HepG2 (cell line): Measurements from ENCODE around the gene OTUD7B. TPM values are rescaled to one million over a fixed set of nuclear protein-coding genes. Genes with fewer than 3 reads are reported as not detected.

Experiments
- ATAC-seq: fragments of 200-7000 bp; cut with Tn5 transposase; 3 replicates; pipeline ENCODE4 v1.9.1; 2020; ENCODE audit warnings: mild to moderate bottlenecking, moderate library complexity
- BruUV-seq: library from RNA; stranded (reverse); fragments of 400-500 nt; replicated peaks from 2 replicates; lab custom pipeline; 2021; lab: Mats Ljungman, UMichigan
- CTCF ChIA-PET: fragments of 300-600 bp; formaldehyde crosslinking; extraction: SDS; loops from one replicate; lab custom pipeline; 2021; ENCODE audit warnings: low total read pairs, inconsistent platforms, low intra/inter-chr PET ratio; lab: Yijun Ruan, JAX
- POLR2A ChIA-PET: fragments of 350-600 bp; sonication (Branson Sonifier 250); formaldehyde crosslinking; loops from one replicate; lab custom pipeline; 2020; ENCODE audit warnings: antibody characterized with exemption, inconsistent platforms; lab: Yijun Ruan, JAX
- DNase-seq: peaks from one replicate; pipeline ENCODE4 v3.0.0-alpha.2; 2015; ENCODE audit warnings: low spot score
- FAIRE-seq: peaks from 3 replicates; lab custom pipeline; 2011; peaks lifted over from hg19 to GRCh38; lab: Jason Lieb, UNC
- H2AFZ ChIP-seq: one replicate; pipeline ENCODE4 v1.6.1; 2011; ENCODE audit warnings: low read length, inconsistent platforms
- H3K27ac ChIP-seq: fragments of 300-600 bp; 3 replicates; pipeline ENCODE4 v1.8.0; 2011; ENCODE audit warnings: mixed run types, mild to moderate bottlenecking, mixed read lengths, low read length, inconsistent platforms; ENCODE audit not compliant: insufficient read depth; ENCODE audit errors: extremely low read length
- H3K27me3 ChIP-seq, 2 experiments: fragments of 200-600 bp in 1 of 2; 2 replicates in 1 of 2; 3 replicates in 1 of 2; pipeline versions ENCODE4 v1.6.0 to v1.8.0; 2011; ENCODE audit warnings: low read length in 2 of 2, mild to moderate bottlenecking in 2 of 2, moderate library complexity in 2 of 2, inconsistent platforms in 1 of 2; ENCODE audit not compliant: insufficient read depth in 2 of 2, control insufficient read depth in 1 of 2
- H3K36me3 ChIP-seq, 2 experiments: fragments of 200-600 bp in 1 of 2; replicated peaks in 1 of 2; 2 replicates in 1 of 2; 3 replicates in 1 of 2; pipeline versions ENCODE4 v1.5.1 to v1.8.0; 2011; ENCODE audit warnings: low read length in 2 of 2, inconsistent platforms in 1 of 2; ENCODE audit not compliant: insufficient read depth in 2 of 2, control insufficient read depth in 1 of 2
- H3K4me1 ChIP-seq: 2 replicates; pipeline ENCODE4 v1.5.1; 2012; ENCODE audit warnings: low read length, inconsistent platforms; ENCODE audit not compliant: insufficient read depth
- H3K4me2 ChIP-seq: 2 replicates; pipeline ENCODE4 v1.6.0; 2011; ENCODE audit warnings: low read depth, low read length, inconsistent platforms
- H3K4me3 ChIP-seq, 3 experiments: fragments of 200-600 bp in 1 of 3; sonication (generic), shearing (Covaris generic) in 1 of 3; replicated peaks in 1 of 3; 2 replicates each; pipeline ENCODE4 v1.5.1; 2011 to 2016; ENCODE audit warnings: low read length in 3 of 3, inconsistent platforms in 2 of 3, low read depth in 2 of 3, mild to moderate bottlenecking in 2 of 3, control low read depth in 1 of 3, mixed read lengths in 1 of 3; ENCODE audit not compliant: insufficient read depth in 1 of 3
- H3K79me2 ChIP-seq: one replicate; pipeline ENCODE4 v1.6.1; 2011; ENCODE audit warnings: low read length, inconsistent platforms; ENCODE audit not compliant: insufficient read depth
- H3K9ac ChIP-seq: 2 replicates; pipeline ENCODE4 v1.6.0; 2011; ENCODE audit warnings: mild to moderate bottlenecking, low read depth, low read length, inconsistent platforms; ENCODE audit not compliant: insufficient read depth
- H3K9me3 ChIP-seq: 2 replicates; pipeline ENCODE4 v1.5.1; 2012; ENCODE audit warnings: mild to moderate bottlenecking, low read length
- H4K20me1 ChIP-seq: 2 replicates; pipeline ENCODE4 v1.6.0; 2011; ENCODE audit warnings: inconsistent platforms, mild to moderate bottlenecking, low read length, moderate library complexity; ENCODE audit not compliant: insufficient read depth
- REPIN1 ChIP-seq: sonication (generic); formaldehyde crosslinking; IDR thresholded peaks from 2 replicates; pipeline ENCODE4 v1.8.0; 2022; ENCODE audit warnings: missing genetic modification reagents, low read depth, mild to moderate bottlenecking, borderline replicate concordance
- RORA ChIP-seq: sonication (generic); formaldehyde crosslinking; IDR thresholded peaks from 2 replicates; pipeline ENCODE4 v1.5.0; 2020; ENCODE audit warnings: mild to moderate bottlenecking, missing genetic modification reagents, moderate library complexity
- TARDBP ChIP-seq: sonication (generic); formaldehyde crosslinking; IDR thresholded peaks from 2 replicates; pipeline ENCODE4 v1.8.0; 2022; ENCODE audit warnings: mild to moderate bottlenecking, missing genetic modification reagents
- TOE1 ChIP-seq: sonication (generic); formaldehyde crosslinking; IDR thresholded peaks from 2 replicates; pipeline ENCODE4 v1.4.0; 2020; ENCODE audit warnings: mild to moderate bottlenecking, missing genetic modification reagents
- TOPORS ChIP-seq: sonication (generic); formaldehyde crosslinking; IDR thresholded peaks from 2 replicates; pipeline ENCODE4 v1.8.0; 2023; ENCODE audit warnings: mild to moderate bottlenecking, missing genetic modification reagents
- U2AF2 ChIP-seq: fragments of 200-400 bp; formaldehyde crosslinking; IDR thresholded peaks from 2 replicates; pipeline ENCODE4 v1.6.1; 2017; ENCODE audit warnings: low read depth, mild to moderate bottlenecking, low read length
- ZSCAN29 ChIP-seq: sonication (generic); formaldehyde crosslinking; conservative IDR thresholded peaks from 2 replicates; pipeline ENCODE4 v1.4.0; 2020; ENCODE audit warnings: mild to moderate bottlenecking, missing genetic modification reagents
- ZSCAN31 ChIP-seq: sonication (generic); formaldehyde crosslinking; IDR thresholded peaks from 2 replicates; pipeline ENCODE4 v1.5.0; 2020; ENCODE audit warnings: low read depth, mild to moderate bottlenecking, missing genetic modification reagents
- WGBS: methylation state at CpG from one replicate; pipeline ENCODE4 v1.1.6; 2017; ENCODE audit warnings: low lambda C conversion rate; 5-methylcytosine and 5-hydroxymethylcytosine counted together
- in situ Hi-C: cut with HindIII; loops from 2 replicates; pipeline ENCODE4 v1.10.0; 2017; ENCODE audit warnings: low pct_unique_long_range_greater_than_20kb; ENCODE audit not compliant: extremely low pct_ligation_motif_present
- intact Hi-C: fragments of 100-400 bp; cut with micrococcal nuclease; formaldehyde crosslinking; loops from one replicate; pipeline ENCODE4 v1.10.0; 2022; ENCODE audit not compliant: unreplicated experiment
- polyA plus RNA-seq, 8 experiments: library from polyadenylated mRNA; depleted of rRNA in 3 of 8; stranded (reverse) in 7 of 8; unstranded in 1 of 8; fragments of >200 nt; fragmentation: Illumina TruSeq in 4 of 8; extraction: Trizol in 4 of 8; gene quantifications; 2 replicates each; pipeline versions ENCODE4 v1.2.1 to v1.2.3, GENCODE V29; 2011 to 2016; ENCODE audit warnings: low read depth in 4 of 8, missing spikeins in 1 of 8, mixed read lengths in 1 of 8; ENCODE audit not compliant: insufficient read depth in 1 of 8
- total RNA-seq, 5 experiments: library from RNA; depleted of rRNA; stranded (reverse); fragments of >200 nt; fragmentation: Illumina TruSeq; extraction: Trizol; gene quantifications; 2 replicates each; pipeline ENCODE4 v1.2.3, GENCODE V29; 2016; ENCODE audit warnings: low read depth in 1 of 5
- TF ChIP-seq, protein P1 (sequence below): IDR thresholded peaks from 2 replicates; pipeline ENCODE4 v1.6.1; 2016; ENCODE audit warnings: mild to moderate bottlenecking, missing biosample characterization, missing genetic modification reagents
- TF ChIP-seq, protein P2 (sequence below): sonication (generic); formaldehyde crosslinking; conservative IDR thresholded peaks from 2 replicates; pipeline ENCODE4 v1.4.0; 2020; ENCODE audit warnings: missing genetic modification reagents
- TF ChIP-seq, protein P3 (sequence below): sonication (generic); formaldehyde crosslinking; conservative IDR thresholded peaks from 2 replicates; pipeline ENCODE4 v1.4.0; 2020; ENCODE audit warnings: missing genetic modification reagents
- TF ChIP-seq, protein P4 (sequence below): sonication (generic); formaldehyde crosslinking; IDR thresholded peaks from 2 replicates; pipeline ENCODE4 v1.8.1; 2023; ENCODE audit warnings: mild to moderate bottlenecking, missing genetic modification reagents

The OTUD7B gene
- total and polyA plus RNA-seq, 2 of the 13 experiments (the other 11 are each of a cell fraction or from before 2014, with no cell fraction given), result 5.1 to 11.2 TPM

DNA sequence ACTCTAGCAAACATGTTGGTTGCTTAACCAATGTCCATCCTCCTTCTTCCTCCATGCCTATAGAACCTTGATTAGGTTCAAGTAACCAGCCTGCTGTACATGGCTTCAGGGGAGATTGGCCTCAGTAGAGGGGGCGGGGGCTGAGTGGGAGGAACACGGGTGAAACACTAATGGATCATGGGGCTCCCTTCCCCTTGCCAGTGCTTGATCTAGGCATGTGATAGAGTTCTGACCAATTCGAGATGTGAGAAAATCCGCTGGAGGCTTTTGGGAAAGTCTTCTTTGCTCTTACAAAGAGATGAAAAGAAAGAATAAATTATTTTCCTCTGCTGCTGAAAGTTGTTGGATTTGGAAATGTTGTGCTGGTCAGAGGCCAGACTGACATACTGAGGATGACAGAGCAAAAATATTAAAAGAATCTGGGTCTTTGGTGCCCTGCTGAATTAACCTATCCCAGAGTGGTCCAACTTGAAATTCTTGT lies 5.2 kb upstream of the OTUD7B start:
- Histone ChIP-seq H3K27ac (no peak overlapping the region), H2AFZ (no peak overlapping the region), H3K9me3 (no peaks in the 10 kb centered on the region), H3K4me3 (no peak overlapping the region), H4K20me1 (no peaks in the 10 kb centered on the region), H3K9ac (no peak overlapping the region), H3K27me3 (no peaks in the 10 kb centered on the region), H3K4me1 (peaks cover 35% of the 10 kb centered on the region), H3K4me2 (no peak overlapping the region), H3K36me3 (no peaks in the 10 kb centered on the region), H3K79me2 (no peaks in the 10 kb centered on the region)
- ChIA-PET CTCF (no interaction called here), POLR2A (no interaction called here)
- WGBS, result 83% methylated on average over 4 of the region's 4 CpGs
- TF ChIP-seq REPIN1 (CRISPR knock-in tag), result no peak
- no peak for TF ChIP-seq TOE1 (CRISPR knock-in tag)
- TF ChIP-seq, protein P1, sequence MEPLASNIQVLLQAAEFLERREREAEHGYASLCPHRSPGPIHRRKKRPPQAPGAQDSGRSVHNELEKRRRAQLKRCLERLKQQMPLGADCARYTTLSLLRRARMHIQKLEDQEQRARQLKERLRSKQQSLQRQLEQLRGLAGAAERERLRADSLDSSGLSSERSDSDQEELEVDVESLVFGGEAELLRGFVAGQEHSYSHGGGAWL (CRISPR knock-in tag), result no peak
- TF ChIP-seq, protein P2, sequence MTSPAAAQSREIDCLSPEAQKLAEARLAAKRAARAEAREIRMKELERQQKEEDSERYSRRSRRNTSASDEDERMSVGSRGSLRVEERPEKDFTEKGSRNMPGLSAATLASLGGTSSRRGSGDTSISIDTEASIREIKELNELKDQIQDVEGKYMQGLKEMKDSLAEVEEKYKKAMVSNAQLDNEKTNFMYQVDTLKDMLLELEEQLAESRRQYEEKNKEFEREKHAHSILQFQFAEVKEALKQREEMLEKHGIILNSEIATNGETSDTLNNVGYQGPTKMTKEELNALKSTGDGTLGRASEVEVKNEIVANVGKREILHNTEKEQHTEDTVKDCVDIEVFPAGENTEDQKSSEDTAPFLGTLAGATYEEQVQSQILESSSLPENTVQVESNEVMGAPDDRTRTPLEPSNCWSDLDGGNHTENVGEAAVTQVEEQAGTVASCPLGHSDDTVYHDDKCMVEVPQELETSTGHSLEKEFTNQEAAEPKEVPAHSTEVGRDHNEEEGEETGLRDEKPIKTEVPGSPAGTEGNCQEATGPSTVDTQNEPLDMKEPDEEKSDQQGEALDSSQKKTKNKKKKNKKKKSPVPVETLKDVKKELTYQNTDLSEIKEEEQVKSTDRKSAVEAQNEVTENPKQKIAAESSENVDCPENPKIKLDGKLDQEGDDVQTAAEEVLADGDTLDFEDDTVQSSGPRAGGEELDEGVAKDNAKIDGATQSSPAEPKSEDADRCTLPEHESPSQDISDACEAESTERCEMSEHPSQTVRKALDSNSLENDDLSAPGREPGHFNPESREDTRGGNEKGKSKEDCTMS (CRISPR knock-in tag), result no peak
- no peak for TF ChIP-seq ZSCAN31 (CRISPR knock-in tag)
- TF ChIP-seq, protein P3, sequence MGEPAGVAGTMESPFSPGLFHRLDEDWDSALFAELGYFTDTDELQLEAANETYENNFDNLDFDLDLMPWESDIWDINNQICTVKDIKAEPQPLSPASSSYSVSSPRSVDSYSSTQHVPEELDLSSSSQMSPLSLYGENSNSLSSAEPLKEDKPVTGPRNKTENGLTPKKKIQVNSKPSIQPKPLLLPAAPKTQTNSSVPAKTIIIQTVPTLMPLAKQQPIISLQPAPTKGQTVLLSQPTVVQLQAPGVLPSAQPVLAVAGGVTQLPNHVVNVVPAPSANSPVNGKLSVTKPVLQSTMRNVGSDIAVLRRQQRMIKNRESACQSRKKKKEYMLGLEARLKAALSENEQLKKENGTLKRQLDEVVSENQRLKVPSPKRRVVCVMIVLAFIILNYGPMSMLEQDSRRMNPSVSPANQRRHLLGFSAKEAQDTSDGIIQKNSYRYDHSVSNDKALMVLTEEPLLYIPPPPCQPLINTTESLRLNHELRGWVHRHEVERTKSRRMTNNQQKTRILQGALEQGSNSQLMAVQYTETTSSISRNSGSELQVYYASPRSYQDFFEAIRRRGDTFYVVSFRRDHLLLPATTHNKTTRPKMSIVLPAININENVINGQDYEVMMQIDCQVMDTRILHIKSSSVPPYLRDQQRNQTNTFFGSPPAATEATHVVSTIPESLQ, result no peak
- TF ChIP-seq ZSCAN29 (CRISPR knock-in tag), result no peak
- TF ChIP-seq TOPORS (CRISPR knock-in tag), result no peak
- TF ChIP-seq, protein P4, sequence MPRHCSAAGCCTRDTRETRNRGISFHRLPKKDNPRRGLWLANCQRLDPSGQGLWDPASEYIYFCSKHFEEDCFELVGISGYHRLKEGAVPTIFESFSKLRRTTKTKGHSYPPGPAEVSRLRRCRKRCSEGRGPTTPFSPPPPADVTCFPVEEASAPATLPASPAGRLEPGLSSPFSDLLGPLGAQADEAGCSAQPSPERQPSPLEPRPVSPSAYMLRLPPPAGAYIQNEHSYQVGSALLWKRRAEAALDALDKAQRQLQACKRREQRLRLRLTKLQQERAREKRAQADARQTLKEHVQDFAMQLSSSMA, result no peak
- no peak for TF ChIP-seq RORA
- TF ChIP-seq U2AF2, result no peak
- no peak for TF ChIP-seq TARDBP
- ATAC-seq, result no peak
- no peak for FAIRE-seq
- DNase-seq, result no peak
- no TSS peak for BruUV-seq
- intact Hi-C loops, result no loop called here
- in situ Hi-C loops, result no loop called here
